SH-SY5Y (cell line): ENCODE data around the gene MPC2.

ENCODE experiments used
- GATA2 ChIP-seq: IDR thresholded peaks from 2 replicates; pipeline ENCODE4 v1.6.1; 2011; ENCODE audit warnings: mild to moderate bottlenecking, low read depth, low read length
- GATA3 ChIP-seq: IDR thresholded peaks from 2 replicates; pipeline ENCODE4 v1.6.1; 2011; ENCODE audit warnings: low read depth, mild to moderate bottlenecking, low read length, moderate library complexity

DNA sequence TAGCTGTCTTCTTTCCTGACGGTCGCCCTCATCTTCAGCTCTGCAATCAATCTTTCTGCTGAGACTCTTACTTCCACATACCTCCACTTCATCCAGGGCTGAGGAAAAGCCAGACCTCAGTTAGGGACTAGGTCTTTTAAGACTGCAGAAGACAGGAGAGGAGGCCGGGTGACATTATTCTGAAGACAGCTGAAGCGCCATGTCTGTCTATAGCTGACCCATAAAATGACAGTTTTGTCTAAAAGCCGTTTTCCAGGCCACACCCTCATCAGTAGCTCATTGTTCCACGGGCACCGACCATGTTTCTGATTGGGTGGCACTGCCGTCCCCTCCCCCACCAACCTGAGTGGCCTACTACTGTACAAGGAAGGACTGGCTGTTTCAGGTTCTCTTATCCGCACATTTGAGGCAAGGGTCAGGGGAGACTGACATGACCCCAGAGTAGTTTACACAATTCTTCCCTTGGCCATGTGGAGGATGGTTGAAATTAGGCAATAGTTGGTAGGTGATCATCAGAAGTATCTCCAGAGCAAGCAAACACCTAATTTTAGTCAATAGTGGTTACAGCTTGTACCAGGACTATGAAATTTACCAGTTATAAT, 22.9 kb downstream of the MPC2 start, which contains the start of gene ADCY10:
- TF ChIP-seq GATA2 (no peak), GATA3 (no peak)
